K562 (cell line): ENCODE measurements around the gene C1QTNF6. TPM values are rescaled to one million over a fixed set of nuclear protein-coding genes. Genes with fewer than 3 reads are reported as not detected.
A peak's percentile ranks its signal among the peaks of the same experiment; 100 is the strongest.

ENCODE experiments used
- ARHGAP35 ChIP-seq: fragments of 450-650 bp; IDR thresholded peaks from 2 replicates; pipeline ENCODE4 v1.6.1; 2018; ENCODE audit not compliant: partially characterized antibody
- GATA2 ChIP-seq: sonication (generic); formaldehyde crosslinking; IDR thresholded peaks from 2 replicates; pipeline ENCODE4 v1.4.0; 2020; ENCODE audit warnings: mild to moderate bottlenecking, missing genetic modification reagents
- IFI16 ChIP-seq: fragments of 250-450 bp; sonication (Bioruptor Pico); IDR thresholded peaks from 2 replicates; pipeline ENCODE4 v2.1.2; 2022; ENCODE audit warnings: mild to moderate bottlenecking, inconsistent platforms
- IRF2 ChIP-seq: sonication (generic); formaldehyde crosslinking; IDR thresholded peaks from 2 replicates; pipeline ENCODE4 v1.8.1; 2022; ENCODE audit warnings: mild to moderate bottlenecking, missing genetic modification reagents
- L3MBTL2 ChIP-seq: fragments of 450-650 bp; IDR thresholded peaks from 2 replicates; pipeline ENCODE4 v1.6.1; 2016; ENCODE audit warnings: mild to moderate bottlenecking, moderate library complexity
- MAFG ChIP-seq: fragments of 450-650 bp; conservative IDR thresholded peaks from 2 replicates; pipeline ENCODE4 v1.6.1; 2016; ENCODE audit warnings: missing genetic modification characterization, missing compliant biosample characterization
- RBM25 ChIP-seq: fragments of 200-400 bp; formaldehyde crosslinking; IDR thresholded peaks from 2 replicates; pipeline ENCODE4 v1.6.1; 2018; ENCODE audit warnings: low read length, low read depth, moderate library complexity; ENCODE audit not compliant: severe bottlenecking
- SMAD4 ChIP-seq: fragments of 250-450 bp; sonication (Bioruptor Pico); conservative IDR thresholded peaks from 2 replicates; pipeline ENCODE4 v1.8.0; 2021; ENCODE audit warnings: inconsistent platforms, mild to moderate bottlenecking, moderate library complexity
- TOE1 ChIP-seq, 2 experiments: fragments of 450-650 bp in 1 of 2; sonication (generic) in 1 of 2; formaldehyde crosslinking in 1 of 2; IDR thresholded peaks; 2 replicates each; pipeline versions ENCODE4 v1.7.1 to v1.8.0; 2016 to 2022; ENCODE audit warnings: borderline replicate concordance in 2 of 2, mild to moderate bottlenecking in 2 of 2, antibody characterized with exemption in 1 of 2, inconsistent platforms in 1 of 2, low read depth in 1 of 2, missing genetic modification reagents in 1 of 2, moderate library complexity in 1 of 2
- polyA plus RNA-seq, 8 experiments: library from polyadenylated mRNA; depleted of rRNA in 4 of 8; stranded (reverse) in 5 of 8; unstranded in 3 of 8; fragments of >200 nt; fragmentation: Nextera tagmentation in 2 of 8; fragmentation: Illumina TruSeq in 1 of 8; extraction: Ambion mirVana in 2 of 8; extraction: Trizol in 1 of 8; gene quantifications; 2 replicates each; pipeline versions ENCODE4 v1.2.1 to v1.2.3, GENCODE V29; 2011 to 2014; ENCODE audit warnings: inconsistent platforms in 1 of 8, missing spikeins in 1 of 8
- total RNA-seq, 7 experiments: library from RNA; depleted of rRNA in 6 of 7; stranded (reverse); fragments of >200 nt in 6 of 7; fragmentation: Illumina TruSeq in 2 of 7; extraction: Trizol in 2 of 7; gene quantifications; 2 replicates each; pipeline versions ENCODE4 v1.2.1 to v1.2.3, GENCODE V29; 2011 to 2021; ENCODE audit warnings: low replicate concordance in 1 of 7
- TF ChIP-seq, protein P1 (sequence below): fragments of 450-650 bp; formaldehyde crosslinking; IDR thresholded peaks from 2 replicates; pipeline ENCODE4 v1.4.0; 2020; ENCODE audit warnings: mild to moderate bottlenecking
- TF ChIP-seq, protein P2 (sequence below): fragments of 450-650 bp; formaldehyde crosslinking; IDR thresholded peaks from 2 replicates; pipeline ENCODE4 v1.4.0; 2022; ENCODE audit warnings: missing genetic modification characterization
- TF ChIP-seq, protein P3 (sequence below): fragments of 450-650 bp; IDR thresholded peaks from 2 replicates; pipeline ENCODE4 v1.6.1; 2016; ENCODE audit warnings: mild to moderate bottlenecking, moderate library complexity

Gene C1QTNF6
- total and polyA plus RNA-seq, 9 of the 15 experiments (the other 6 are each of a cell fraction or from before 2014, with no cell fraction given): 0.18 to 0.92 (median 0.55) TPM

DNA sequence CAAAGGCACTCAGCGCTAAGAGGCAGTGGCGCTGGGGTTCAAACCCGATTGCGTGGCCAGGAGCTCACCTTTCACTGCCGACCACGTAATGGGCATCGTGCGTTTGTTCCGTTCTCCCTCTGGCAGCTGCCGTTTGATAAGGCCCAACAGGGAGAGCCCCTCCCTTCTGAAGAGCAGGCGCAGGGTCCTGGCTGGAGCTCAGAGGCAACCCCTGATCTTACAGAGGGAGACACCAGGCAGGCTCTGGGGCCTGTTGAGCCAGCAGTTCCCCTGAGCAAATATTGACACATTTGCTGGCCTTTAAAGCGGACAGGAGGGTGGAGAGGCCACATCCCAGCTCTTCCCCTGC lies 11.7 kb upstream of the C1QTNF6 start (continued):
- TF ChIP-seq MAFG (no peak), TOE1 (IDR thresholded peaks at IDR 0.05; ENCODE audit: borderline replicate concordance) (0 out of 2 replicates have a peak, but pooled peaks have one; percentile 3), TOE1 (CRISPR knock-in tag; IDR thresholded peaks at IDR 0.05; ENCODE audit: borderline replicate concordance, low read depth) (no peak), GATA2 (CRISPR knock-in tag) (no peak), SMAD4 (no peak), RBM25 (no peak), L3MBTL2 (peak; percentile 26), ARHGAP35 (no peak), IFI16 (CRISPR knock-in tag) (no peak), IRF2 (CRISPR knock-in tag) (no peak)
- TF ChIP-seq, protein P1, sequence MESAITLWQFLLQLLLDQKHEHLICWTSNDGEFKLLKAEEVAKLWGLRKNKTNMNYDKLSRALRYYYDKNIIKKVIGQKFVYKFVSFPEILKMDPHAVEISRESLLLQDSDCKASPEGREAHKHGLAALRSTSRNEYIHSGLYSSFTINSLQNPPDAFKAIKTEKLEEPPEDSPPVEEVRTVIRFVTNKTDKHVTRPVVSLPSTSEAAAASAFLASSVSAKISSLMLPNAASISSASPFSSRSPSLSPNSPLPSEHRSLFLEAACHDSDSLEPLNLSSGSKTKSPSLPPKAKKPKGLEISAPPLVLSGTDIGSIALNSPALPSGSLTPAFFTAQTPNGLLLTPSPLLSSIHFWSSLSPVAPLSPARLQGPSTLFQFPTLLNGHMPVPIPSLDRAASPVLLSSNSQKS (CRISPR knock-in tag): no peak
- TF ChIP-seq, protein P2, sequence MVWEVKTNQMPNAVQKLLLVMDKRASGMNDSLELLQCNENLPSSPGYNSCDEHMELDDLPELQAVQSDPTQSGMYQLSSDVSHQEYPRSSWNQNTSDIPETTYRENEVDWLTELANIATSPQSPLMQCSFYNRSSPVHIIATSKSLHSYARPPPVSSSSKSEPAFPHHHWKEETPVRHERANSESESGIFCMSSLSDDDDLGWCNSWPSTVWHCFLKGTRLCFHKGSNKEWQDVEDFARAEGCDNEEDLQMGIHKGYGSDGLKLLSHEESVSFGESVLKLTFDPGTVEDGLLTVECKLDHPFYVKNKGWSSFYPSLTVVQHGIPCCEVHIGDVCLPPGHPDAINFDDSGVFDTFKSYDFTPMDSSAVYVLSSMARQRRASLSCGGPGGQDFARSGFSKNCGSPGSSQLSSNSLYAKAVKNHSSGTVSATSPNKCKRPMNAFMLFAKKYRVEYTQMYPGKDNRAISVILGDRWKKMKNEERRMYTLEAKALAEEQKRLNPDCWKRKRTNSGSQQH (CRISPR knock-in tag): no peak
- TF ChIP-seq, protein P3, sequence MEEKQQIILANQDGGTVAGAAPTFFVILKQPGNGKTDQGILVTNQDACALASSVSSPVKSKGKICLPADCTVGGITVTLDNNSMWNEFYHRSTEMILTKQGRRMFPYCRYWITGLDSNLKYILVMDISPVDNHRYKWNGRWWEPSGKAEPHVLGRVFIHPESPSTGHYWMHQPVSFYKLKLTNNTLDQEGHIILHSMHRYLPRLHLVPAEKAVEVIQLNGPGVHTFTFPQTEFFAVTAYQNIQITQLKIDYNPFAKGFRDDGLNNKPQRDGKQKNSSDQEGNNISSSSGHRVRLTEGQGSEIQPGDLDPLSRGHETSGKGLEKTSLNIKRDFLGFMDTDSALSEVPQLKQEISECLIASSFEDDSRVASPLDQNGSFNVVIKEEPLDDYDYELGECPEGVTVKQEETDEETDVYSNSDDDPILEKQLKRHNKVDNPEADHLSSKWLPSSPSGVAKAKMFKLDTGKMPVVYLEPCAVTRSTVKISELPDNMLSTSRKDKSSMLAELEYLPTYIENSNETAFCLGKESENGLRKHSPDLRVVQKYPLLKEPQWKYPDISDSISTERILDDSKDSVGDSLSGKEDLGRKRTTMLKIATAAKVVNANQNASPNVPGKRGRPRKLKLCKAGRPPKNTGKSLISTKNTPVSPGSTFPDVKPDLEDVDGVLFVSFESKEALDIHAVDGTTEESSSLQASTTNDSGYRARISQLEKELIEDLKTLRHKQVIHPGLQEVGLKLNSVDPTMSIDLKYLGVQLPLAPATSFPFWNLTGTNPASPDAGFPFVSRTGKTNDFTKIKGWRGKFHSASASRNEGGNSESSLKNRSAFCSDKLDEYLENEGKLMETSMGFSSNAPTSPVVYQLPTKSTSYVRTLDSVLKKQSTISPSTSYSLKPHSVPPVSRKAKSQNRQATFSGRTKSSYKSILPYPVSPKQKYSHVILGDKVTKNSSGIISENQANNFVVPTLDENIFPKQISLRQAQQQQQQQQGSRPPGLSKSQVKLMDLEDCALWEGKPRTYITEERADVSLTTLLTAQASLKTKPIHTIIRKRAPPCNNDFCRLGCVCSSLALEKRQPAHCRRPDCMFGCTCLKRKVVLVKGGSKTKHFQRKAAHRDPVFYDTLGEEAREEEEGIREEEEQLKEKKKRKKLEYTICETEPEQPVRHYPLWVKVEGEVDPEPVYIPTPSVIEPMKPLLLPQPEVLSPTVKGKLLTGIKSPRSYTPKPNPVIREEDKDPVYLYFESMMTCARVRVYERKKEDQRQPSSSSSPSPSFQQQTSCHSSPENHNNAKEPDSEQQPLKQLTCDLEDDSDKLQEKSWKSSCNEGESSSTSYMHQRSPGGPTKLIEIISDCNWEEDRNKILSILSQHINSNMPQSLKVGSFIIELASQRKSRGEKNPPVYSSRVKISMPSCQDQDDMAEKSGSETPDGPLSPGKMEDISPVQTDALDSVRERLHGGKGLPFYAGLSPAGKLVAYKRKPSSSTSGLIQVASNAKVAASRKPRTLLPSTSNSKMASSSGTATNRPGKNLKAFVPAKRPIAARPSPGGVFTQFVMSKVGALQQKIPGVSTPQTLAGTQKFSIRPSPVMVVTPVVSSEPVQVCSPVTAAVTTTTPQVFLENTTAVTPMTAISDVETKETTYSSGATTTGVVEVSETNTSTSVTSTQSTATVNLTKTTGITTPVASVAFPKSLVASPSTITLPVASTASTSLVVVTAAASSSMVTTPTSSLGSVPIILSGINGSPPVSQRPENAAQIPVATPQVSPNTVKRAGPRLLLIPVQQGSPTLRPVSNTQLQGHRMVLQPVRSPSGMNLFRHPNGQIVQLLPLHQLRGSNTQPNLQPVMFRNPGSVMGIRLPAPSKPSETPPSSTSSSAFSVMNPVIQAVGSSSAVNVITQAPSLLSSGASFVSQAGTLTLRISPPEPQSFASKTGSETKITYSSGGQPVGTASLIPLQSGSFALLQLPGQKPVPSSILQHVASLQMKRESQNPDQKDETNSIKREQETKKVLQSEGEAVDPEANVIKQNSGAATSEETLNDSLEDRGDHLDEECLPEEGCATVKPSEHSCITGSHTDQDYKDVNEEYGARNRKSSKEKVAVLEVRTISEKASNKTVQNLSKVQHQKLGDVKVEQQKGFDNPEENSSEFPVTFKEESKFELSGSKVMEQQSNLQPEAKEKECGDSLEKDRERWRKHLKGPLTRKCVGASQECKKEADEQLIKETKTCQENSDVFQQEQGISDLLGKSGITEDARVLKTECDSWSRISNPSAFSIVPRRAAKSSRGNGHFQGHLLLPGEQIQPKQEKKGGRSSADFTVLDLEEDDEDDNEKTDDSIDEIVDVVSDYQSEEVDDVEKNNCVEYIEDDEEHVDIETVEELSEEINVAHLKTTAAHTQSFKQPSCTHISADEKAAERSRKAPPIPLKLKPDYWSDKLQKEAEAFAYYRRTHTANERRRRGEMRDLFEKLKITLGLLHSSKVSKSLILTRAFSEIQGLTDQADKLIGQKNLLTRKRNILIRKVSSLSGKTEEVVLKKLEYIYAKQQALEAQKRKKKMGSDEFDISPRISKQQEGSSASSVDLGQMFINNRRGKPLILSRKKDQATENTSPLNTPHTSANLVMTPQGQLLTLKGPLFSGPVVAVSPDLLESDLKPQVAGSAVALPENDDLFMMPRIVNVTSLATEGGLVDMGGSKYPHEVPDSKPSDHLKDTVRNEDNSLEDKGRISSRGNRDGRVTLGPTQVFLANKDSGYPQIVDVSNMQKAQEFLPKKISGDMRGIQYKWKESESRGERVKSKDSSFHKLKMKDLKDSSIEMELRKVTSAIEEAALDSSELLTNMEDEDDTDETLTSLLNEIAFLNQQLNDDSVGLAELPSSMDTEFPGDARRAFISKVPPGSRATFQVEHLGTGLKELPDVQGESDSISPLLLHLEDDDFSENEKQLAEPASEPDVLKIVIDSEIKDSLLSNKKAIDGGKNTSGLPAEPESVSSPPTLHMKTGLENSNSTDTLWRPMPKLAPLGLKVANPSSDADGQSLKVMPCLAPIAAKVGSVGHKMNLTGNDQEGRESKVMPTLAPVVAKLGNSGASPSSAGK: peak; percentile 14; the same call in 1 of the 2 replicates
